Stimulated activated CD4-positive, alpha-beta T cell treated with anti-CD3 and anti-CD28 coated beads, TNF-alpha, amount 100 ng/mL, for 1 hour (primary cell): Measurements from ENCODE around the gene TIRAP.
"Not testable (repeated sequence)": the region's sequence is repeated elsewhere in the genome, so short reads cannot be mapped to it uniquely, and the experiment has no call there.

Source experiments
- DNase-seq, 3 donors: peaks; one replicate each; pipeline ENCODE4 v3.0.0-alpha.2; 2020; ENCODE audit warnings: low read depth in 3 of 3, low spot score in 1 of 3

TIRAP gene

DNA sequence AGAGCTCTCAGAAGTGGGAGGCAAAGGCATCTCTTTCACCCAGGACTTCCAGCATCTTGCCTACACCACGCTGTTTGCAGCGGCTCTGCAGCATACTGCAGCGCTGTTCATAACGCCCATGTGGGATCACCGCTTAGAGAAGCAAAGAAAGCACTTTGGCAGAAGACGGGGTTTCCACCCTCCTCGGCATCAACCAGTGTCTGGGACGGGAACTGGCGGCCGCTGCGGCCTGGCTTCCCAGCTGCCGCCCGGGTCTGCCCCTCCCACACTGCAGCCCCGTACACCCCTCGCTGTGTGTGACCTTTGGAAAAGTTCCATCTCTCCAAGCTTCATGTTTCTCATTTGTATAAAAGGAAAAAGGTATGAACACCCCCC lies 545 bp upstream of the TIRAP start:
- no peak for DNase-seq

DNA sequence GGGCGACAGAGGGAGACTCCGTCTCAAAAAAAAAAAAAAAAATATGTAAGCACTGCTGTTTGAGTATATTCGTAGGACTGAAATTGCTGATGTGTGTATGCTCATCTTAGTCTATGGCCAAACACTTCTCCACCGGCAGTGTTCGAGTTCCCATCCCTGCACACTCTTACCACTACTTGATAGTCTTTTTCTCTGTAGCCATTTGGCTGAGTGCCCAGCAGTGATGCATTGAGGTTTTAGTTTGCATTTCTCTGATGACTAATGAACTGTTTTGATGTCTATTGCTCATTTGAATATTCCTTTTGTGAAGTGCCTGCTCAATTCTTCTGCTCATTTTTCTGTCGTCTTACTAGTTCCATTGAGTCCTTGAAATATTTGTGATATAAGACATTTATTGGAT lies 1.9 kb downstream of the TIRAP start:
- DNase-seq = peak; percentile 65 to 71 (median 66)

DNA sequence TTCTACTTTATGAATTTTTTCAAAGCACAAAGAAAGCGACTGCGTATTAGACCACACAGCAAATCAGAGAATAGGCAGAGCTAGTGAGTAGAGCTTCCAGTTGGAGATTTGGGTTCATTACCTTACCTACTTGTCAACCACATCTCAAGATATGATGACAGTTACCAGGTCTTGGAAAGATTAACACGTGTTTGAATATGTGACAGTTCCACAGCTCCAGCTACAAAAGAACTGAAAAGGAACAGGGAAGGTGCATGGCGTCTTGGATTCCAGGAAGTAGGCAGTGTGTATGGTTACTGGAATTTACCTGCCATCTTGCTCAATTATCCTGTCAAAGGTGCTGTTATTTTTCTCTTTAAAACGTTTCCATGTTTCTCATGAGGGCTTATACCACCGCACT lies 5.3 kb downstream of the TIRAP start:
- DNase-seq = no peak

DNA sequence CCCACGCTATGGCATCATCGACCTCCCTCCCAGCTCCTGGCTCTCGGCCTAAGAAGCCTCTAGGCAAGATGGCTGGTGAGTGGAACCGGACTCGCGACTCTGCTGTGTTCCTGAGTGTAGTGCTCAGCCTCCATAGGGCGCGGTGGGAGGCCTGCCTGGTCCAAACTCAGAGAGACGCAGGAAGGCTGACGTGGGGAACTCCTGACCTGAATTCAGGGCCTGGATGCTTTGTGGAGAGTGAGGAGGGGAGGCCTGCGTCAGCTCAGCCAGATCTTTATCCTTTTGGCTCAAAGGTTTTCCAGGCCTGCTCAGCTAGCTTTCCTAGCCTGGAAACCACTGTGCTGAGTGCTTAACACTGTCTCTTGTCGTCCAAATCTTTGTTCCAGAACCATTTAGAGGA lies 8.0 kb downstream of the TIRAP start:
- no peak for DNase-seq

DNA sequence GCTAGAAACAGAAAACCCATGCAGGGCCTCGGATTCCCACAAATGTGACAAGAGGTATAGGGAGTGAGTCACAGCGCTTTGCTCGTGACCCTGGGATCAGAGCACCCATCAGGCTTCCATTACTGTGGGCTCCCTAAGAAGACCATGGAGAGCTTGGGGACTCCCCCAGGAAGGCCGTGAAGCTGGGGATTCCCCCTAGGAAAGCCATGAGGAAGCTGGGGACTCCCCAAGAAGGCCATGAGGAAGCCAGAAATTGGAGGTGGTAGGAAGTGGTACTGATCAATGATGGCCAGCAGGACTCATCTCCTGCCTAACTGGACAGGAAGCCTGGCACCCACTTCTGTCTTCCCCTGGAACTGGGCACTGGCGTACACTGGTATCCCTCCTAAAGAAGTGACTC lies 10.8 kb downstream of the TIRAP start:
- DNase-seq = no peak

DNA sequence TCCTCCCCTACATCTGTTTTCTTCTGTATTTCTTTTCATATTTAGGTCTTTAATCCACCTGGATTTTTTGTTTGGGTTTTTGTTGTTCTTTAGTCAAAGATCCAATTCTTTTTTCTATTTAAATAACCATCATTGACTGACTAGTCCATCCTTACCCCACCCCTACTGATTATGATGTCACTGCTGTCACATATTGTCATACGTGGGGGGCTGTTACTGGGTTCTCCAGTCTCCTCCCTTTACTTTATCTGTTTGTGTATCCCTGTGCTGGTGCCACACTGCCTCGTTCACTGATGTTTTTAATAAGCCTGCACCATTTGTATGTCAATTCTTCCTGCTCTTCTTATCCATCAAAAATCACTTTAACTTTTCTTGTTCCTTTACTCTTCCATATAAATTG lies 14.1 kb downstream of the TIRAP start:
- no peak for DNase-seq

DNA sequence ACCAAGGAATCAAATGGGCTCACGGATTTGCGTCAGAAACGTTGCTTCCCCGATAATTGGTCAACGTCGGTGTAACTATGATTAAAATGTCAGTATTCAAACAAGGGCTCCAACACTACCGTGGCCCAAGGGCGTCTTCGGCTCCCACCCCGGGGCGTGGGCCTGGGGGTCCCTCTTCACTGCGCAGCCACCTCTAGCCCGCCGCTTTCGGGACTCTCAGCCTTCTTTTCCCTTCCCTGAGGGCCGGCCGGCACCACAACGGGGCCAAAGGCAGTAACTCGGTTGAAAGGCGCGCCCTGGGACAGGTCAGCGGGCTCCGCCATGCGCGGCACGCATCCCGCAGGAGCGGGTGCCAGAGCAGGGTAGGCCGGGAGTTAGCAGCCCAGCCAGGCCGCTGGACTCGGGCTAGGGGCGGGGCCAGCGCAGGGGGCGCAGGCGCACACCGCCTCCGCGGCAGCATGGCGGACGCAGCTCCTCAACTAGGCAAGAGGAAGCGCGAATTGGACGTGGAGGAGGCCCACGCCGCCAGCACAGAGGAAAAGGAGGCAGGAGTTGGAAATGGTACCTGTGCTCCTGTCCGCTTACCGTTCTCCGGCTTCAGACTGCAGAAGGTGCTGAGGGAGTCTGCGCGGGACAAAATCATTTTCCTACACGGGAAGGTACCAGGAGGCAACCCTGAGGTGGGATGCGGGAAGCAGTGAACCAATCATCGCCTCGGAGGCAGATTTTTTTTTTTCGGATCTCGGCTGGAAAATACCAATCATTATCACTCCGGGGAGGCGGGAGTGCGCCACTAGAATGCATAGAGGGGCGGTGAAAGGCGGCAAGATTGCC lies 20.9 kb downstream of the TIRAP start, which contains the start of gene DCPS:
DCPS (plus strand) TSS at position 438 of the 834 bp plus-strand sequence; CDS start at position 459, 21 bp downstream.
- peak; percentile 62 to 79 (median 70) for DNase-seq

DNA sequence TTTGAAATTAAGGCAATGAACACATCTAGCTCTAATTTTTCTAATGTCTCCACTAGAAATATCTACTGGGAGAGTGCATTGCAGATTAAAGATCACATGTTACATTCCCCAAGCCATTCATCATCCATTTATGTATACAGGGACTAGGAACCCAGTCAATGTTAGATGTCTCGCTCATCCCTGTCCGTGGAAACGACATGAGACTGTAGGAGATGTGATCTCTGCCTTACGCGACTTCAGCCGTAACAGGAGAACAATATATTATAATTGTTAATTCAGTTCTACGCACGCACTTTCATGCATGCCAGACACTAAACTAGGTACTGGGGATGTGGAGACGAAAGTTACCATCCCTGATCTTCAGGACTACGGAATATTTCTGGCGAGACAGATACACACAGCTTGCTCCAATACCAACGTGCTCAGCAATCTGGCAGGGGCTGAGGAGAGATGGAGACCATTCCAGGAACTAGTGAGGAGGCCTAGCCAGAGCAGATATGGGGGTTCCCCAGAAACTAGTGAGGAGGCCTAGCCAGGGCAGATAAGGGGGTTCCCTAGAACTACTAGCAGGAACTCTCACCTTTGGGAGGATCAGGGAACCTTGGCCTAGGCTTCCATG lies 21.7 kb downstream of the TIRAP start:
- DNase-seq = no peak

DNA sequence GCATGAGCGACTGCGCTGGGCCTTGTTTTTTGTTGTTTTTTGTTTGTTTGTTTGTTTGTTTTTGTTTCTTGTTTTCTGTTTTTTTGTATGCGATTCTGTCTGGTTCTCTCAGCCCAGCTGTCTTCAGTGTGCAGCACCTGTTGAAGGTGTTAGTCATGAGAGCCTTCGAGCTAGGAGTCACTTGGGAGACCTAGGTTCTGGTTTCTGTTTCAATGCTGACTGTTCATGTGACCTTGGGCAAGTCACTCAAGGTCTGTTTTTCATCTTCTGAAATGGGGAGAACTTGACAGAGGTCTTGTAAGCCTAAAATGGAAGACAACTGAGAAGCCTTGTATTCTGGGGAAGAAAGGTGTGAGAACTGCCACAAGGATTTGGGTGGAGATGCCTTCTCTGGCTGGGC lies 22.8 kb downstream of the TIRAP start:
- DNase-seq = no peak

DNA sequence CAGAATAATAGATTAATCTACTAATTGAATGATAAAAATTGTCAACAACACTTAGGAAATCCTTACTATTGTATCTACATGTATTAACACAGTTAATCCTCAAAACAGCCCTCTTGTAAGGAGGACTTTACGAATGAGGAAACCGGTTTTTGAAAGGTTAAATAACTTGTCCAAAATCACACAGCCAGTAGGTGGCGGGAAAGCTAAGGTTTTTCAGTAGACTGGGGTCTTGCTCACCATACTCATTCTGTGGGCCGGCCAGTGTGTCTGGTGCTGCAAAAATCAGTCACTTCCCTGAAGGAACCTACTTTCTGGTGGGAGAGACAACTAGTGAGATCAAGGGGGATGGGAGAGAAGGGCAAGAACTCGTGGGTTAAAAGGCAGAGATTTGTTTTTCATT lies 24.8 kb downstream of the TIRAP start:
- DNase-seq = no peak

DNA sequence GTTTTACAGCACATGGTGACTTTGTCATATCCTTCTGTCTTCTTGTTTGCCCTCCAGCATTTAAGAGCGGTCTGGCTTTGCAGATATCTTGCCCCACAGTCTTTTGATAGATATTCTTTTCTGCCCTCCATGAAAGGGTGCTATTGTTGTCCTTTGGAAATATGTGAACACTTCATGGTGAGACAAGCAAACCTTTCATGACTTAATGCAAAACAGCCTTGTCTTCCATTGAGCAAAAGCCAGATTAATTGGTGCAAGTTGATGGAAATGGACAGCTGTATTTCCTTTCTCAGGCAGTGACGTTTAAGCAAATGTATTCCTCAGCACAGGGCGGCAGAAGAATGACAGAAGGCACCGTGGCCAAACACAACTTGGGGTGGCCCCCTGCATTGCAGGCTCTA lies 25.4 kb downstream of the TIRAP start:
- DNase-seq = no peak

DNA sequence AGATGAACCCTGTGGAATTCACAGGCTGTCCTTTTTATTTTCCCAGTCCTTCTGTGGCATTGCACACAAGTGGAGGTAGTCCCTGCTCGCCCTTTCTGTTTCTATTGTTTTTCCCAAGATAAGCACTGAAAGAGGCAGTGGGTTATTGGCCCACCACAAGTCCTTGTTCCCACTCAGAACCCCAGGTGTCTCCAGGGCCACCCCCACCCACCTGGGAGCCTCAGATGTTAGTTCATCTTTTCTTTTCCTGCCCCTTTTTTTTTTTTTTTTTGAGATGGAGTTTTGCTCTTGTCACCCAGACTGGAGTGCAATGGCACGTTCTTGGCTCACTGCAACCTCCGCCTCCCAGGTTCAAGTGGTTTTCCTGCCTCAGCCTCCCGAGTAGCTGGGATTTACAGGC lies 25.9 kb downstream of the TIRAP start:
- DNase-seq = not testable (repeated sequence)

DNA sequence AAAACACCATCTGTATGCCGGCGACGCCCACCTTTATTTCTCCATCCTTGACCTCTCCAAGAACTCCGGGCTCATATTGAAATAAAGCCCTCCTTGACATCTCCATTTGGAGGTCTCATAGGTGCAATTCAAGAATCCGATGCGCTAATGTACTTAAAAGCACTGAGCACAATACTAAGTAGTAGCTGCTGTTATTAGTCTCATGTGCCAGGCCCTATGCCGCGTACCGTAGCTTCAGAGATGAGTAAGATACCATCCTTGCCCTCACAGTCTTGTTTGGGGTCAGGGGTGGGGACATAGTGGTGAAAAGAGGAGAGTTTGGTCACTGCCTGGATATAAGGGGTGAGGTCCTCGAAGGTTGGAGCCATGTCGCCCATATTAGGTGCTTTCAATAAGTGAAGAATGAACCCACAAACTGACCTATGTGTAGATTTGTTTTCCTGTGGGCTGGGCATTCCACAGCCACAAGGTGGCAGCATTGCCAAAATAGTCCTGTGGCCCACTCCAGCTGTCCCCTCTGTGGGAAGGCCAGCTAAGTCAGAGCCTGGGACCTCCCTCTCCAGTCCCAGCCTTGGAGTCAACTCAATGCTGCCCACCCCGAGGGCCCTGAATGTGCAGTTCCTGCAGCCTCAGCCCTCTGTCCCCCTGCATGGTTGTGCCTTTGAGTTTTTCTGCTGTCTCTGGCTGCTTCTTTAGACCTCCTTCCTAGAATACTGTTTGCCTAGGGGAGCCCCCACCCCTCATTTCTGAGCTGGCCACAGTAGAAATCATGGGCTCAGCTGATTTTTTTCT lies 27.5 kb downstream of the TIRAP start:
- peak in 1 of 3 donors; percentile 45 for DNase-seq

DNA sequence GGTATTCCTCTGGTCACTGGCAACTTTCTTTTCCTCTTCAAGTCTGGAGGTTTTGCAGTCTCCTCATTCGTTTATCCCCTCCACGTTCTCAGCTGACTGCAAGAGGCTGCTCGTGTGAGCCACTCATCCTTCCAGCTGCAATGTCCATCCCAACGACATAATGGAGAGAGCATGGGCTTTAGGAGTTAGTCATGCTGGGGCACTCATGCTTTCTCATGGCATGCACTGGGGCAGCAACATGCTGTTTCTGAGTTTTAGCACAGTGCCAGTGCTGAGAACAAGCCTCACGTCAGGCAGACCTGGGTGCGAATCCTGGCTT lies 28.1 kb downstream of the TIRAP start:
- DNase-seq = no peak

DNA sequence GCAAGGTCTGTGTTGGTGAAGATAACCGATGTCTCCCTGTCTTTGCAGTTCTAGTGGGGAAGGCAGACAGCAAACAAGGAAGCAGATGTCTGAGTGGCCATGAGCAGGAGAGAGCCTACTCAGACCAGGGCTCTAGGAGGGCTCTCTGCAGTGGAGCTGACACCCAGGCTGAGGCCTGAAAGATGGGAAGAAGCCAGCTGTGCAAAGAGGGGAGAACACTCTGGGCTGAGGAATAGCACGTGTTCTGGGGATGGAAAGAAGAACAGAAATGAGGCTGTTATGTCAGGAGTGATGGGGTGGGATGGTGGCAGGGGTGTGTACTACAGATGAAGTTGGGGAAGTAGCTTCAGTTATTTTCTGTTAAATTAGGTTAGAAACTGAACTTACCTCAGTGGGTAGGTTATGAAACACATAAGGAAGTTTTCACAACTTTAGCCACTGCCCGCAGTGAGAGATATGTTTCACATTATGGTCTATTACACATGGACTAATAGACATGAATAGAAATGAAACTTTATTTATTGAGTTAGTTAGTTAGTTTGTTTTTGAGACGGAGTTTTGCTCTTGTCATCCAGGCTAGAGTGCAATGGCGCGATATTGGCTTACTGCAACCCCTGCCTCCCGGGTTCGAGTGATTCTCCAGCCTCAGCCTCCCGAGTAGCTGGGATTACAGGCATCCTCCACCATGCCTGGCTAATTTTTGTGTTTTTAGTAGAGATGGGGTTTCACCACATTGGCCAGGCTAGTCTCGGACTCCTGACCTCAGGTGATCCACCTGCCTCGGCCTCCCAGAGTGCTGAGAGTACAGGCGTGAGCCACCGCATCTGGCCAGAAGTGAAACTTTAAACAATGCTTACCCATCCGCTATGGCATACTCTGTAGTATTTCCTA lies 28.8 kb downstream of the TIRAP start:
- DNase-seq = no peak

DNA sequence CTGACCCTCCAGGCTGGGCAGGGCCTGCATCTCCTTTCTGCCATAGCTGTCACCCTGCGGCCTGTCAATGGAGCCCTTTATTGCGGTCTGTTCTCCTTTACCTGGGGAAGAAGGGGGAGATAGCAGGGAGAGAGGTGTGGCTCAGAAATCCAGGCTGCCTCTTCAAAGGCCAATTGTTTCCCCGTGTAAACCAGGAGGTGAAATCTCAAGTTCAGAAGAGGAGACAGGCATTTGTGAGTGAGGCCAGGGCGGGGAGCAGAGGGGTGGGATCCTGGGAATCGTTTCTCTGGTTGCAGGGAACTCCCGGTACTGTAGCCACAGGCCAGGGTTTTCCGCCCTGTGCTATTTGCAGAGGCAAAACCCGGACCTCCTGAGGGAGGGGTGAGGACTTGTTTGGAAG lies 30.1 kb downstream of the TIRAP start:
- DNase-seq = no peak

DNA sequence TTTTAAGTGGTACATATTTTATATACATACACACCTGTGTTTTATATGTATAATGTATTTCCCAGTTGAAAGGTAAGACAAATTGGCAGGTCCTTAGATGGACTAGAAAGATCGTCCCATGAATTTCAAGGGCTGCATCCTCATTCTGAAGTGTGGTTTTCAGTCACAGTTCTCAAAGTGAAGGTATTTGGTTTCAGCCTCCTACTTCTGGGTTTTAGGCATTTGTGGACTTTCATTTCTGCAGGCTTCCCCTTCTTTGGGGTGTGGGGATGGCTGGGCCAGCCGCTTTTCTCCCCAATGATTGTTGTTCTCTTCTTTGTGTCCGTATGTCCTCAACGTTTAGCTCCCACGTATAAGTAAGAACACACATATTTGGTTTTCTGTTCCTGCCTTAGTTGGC lies 30.9 kb downstream of the TIRAP start:
- DNase-seq = no peak

DNA sequence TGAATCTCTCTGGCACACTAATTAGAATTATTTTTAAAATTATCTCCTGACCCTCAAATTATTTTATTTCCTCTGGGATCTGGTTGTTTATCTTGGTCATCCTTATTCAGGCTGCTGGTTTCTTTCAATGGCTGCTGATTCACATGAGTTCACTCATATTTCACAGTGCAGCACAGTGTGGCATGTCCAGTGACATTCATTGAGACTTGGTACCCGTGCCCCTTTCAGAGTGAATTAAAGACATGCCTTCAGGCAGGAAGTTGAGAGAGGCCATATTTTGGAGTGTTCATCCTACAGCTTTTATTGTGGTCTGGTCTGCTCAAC lies 34.5 kb downstream of the TIRAP start:
- DNase-seq = no peak

DNA sequence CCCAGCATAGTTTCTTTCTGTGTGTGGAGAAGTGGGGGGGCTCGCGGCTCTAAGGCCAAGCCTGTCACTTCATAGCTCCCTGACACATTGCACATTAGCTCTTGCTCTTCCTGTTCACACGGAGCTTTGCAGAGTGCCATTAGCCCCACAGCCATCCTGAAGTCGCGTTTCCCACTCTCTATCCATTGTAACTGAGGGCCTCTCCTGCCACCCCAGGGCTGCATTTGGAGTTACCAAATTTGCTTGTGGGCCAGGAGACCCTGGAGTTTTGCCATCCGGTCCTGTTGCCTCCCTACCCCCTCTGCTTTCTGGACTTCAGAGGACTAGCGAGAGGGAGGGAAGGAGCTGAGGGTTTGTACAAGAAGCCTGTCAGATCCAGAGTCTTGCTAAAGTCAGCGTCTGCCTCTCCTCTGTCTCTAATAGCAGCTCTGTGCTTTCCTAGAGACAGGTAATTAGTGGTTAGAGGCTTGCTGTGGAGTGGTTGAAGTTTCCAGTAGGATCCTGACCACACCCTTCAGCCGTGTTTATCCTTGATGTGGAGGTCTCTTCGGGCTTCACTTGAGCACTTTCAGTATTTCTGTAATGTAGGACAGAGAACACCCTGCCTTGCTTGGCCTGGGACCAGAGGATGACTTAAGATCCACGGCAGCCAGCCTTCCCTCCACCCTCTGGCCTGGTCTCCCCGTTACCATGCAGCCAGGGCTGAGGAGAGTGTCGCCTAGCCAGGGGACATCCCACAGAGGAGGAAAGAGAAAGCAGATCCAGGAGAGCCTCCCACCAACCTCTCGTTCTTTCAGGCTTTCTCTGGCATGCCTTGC lies 35.1 kb downstream of the TIRAP start:
- DNase-seq = no peak

DNA sequence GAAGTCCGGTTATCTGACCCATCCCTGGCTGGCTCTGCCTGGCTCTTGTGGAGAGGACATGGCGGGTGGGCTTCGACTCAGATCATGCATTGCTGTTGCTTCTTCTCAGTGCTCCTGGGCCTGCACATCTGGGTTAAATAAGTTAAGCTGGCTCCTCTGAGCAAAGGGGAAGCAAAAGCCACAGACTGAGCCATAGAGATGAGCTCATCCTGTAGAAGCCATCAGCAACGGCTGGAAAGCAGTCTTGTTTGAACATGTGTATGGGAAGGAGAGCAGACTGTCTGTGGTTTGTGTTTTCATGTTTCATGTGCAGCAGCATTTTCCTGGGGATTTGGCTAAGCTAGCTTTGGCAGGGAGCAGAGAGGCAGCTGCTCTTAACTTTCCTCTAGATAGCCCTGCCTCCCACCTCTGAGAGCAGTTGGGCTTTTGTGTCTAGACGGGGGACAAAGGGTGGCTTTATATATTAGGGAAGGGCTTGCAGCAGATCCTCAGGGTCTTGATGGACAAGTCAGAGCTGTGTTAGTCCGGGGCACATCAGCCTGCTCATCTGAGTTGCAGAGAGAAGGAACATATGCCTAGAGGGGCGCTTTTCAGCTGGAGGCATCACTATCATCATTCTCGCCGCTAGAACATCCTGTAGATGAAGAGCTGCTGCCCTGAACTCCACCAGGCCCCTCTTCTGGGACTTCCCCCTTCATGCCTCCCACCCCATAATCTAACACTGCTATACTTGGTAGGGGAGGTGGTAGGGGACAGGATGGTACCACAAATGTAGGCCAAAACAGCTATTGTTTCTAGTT lies 35.9 kb downstream of the TIRAP start:
- DNase-seq = no peak
